ENCODE measurements around the gene PTAFR.
"Not testable (repeated sequence)": the region's sequence is repeated elsewhere in the genome, so short reads cannot be mapped to it uniquely, and the experiment has no call there.

PTAFR gene

DNA sequence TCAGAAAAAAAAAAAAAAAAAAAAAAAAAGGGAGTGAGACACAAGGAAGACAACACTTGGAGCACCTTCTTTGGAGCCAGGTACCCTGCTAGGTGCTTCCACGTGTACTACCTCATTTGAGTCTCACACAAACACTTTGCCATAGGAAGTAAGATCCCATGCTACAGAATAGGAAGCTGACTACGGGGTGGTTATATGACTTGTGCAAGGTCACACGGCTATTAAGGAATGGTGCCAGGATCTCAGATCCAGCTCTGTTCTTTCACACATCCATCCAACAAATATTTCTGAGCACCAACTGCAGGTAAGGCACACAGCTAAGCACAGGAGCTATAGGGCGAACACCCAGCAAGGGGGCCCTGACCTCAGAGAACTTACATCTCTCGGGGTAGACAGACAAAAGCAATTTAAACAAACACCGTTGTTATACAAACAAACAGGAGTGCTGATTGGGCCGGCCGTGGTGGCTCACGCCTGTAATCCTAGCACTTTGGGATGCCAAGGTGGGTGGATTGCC lies 22.4 kb downstream of the PTAFR start:
- H3K36me3 ChIP-seq (ENCODE audit: control insufficient read depth, low read depth, low read length): no peaks in the 10 kb centered on the region
- no peak overlapping the region for H3K4me3 ChIP-seq (ENCODE audit: low read length)
- H3K27me3 ChIP-seq (ENCODE audit: control insufficient read depth, insufficient read depth, low read length): no peaks in the 10 kb centered on the region
- no peaks in the 10 kb centered on the region for H3K9me3 ChIP-seq (ENCODE audit: control insufficient read depth, low read depth, low read length)
- no peak overlapping the region for H3K27ac ChIP-seq (ENCODE audit: low read length)
- no peaks in the 10 kb centered on the region for H3K4me1 ChIP-seq (ENCODE audit: control insufficient read depth, low read depth, low read length)
- H3K9ac ChIP-seq (ENCODE audit: low read length): no peak overlapping the region

DNA sequence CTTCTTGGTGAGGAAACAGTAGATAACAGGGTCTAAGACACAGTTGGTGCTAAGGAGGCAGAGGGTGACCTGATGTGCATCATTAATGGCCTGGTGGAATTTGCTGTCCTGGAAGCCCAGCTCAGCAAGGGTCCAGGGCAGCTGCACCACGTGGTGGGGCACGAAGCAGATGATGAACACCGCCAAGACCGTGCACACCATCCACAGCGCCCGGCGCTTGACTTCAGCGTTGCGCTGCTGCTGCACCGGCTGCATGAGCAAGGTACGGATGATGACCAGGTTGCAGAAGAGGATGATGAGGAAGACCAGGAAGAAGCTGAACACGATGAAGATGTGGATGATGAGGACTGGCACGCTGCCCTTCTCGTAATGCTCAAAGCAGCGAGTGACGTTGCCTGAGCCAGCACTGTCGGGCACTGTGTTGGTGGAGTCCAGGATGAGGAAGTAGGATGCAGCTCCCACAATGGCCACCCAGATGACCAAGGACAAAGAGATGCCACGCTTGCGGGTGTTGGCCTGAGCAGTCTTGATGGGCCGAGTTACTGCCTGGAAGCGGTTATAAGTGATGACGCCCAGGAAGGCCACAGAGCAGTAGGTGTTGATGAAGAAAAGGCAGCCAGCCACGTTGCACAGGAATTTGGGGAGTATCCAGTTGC lies 26.2 kb downstream of the PTAFR start:
- H3K9ac ChIP-seq (ENCODE audit: low read length): no peak overlapping the region
- H3K4me3 ChIP-seq (ENCODE audit: low read length): no peak overlapping the region
- no peaks in the 10 kb centered on the region for H3K9me3 ChIP-seq (ENCODE audit: control insufficient read depth, low read depth, low read length)
- peaks cover 8% of the 10 kb centered on the region for H3K4me1 ChIP-seq (ENCODE audit: control insufficient read depth, low read depth, low read length)
- no peaks in the 10 kb centered on the region for H3K36me3 ChIP-seq (ENCODE audit: control insufficient read depth, low read depth, low read length)
- no peaks in the 10 kb centered on the region for H3K27me3 ChIP-seq (ENCODE audit: control insufficient read depth, insufficient read depth, low read length)
- no peak overlapping the region for H3K27ac ChIP-seq (ENCODE audit: low read length)

DNA sequence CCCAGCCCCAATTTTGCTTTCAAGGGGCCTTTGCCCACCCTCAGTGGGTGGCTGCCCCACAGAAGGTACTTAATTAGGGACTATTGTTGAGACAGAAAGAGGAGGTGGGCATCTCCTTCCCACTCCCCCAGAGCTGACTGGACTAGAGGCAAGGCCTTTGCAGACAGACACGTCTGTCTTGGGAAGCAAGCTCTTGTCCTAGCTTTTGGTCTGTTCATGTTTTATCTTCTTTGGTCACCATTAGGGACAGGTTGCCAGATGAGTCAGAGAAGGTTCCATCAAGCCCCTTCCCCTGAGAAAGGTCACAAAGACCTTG lies 27.7 kb downstream of the PTAFR start:
- H3K4me1 ChIP-seq (ENCODE audit: control insufficient read depth, low read depth, low read length): peaks cover 8% of the 10 kb centered on the region

GRCh38 chr1:28147264-28148094 lies 29.0 kb downstream of the PTAFR start:
- Histone ChIP-seq H3K4me1 (ENCODE audit: control insufficient read depth, low read depth, low read length) (peaks cover 8% of the 10 kb centered on the region), H3K9me3 (ENCODE audit: control insufficient read depth, low read depth, low read length) (no peaks in the 10 kb centered on the region), H3K27me3 (ENCODE audit: control insufficient read depth, insufficient read depth, low read length) (no peaks in the 10 kb centered on the region), H3K4me3 (ENCODE audit: low read length) (no peak overlapping the region), H3K36me3 (ENCODE audit: control insufficient read depth, low read depth, low read length) (no peaks in the 10 kb centered on the region), H3K27ac (ENCODE audit: low read length) (no peak overlapping the region), H3K9ac (ENCODE audit: low read length) (no peak overlapping the region)

More for the DNA sequence above, 27.7 kb downstream of the PTAFR start:
- no peak overlapping the region for H3K27ac ChIP-seq (ENCODE audit: low read length)
- no peak overlapping the region for H3K4me3 ChIP-seq (ENCODE audit: low read length)
- no peaks in the 10 kb centered on the region for H3K36me3 ChIP-seq (ENCODE audit: control insufficient read depth, low read depth, low read length)
- no peaks in the 10 kb centered on the region for H3K9me3 ChIP-seq (ENCODE audit: control insufficient read depth, low read depth, low read length)
- H3K27me3 ChIP-seq (ENCODE audit: control insufficient read depth, insufficient read depth, low read length): no peaks in the 10 kb centered on the region
- no peak overlapping the region for H3K9ac ChIP-seq (ENCODE audit: low read length)

GRCh38 chr1:28145728-28146127 lies 30.8 kb downstream of the PTAFR start:
- no peaks in the 10 kb centered on the region for H3K36me3 ChIP-seq (ENCODE audit: control insufficient read depth, low read depth, low read length)
- H3K4me3 ChIP-seq (ENCODE audit: low read length): no peak overlapping the region
- H3K9ac ChIP-seq (ENCODE audit: low read length): no peak overlapping the region
- peaks cover 8% of the 10 kb centered on the region for H3K4me1 ChIP-seq (ENCODE audit: control insufficient read depth, low read depth, low read length)
- H3K27me3 ChIP-seq (ENCODE audit: control insufficient read depth, insufficient read depth, low read length): no peaks in the 10 kb centered on the region
- no peaks in the 10 kb centered on the region for H3K9me3 ChIP-seq (ENCODE audit: control insufficient read depth, low read depth, low read length)
- H3K27ac ChIP-seq (ENCODE audit: low read length): no peak overlapping the region

DNA sequence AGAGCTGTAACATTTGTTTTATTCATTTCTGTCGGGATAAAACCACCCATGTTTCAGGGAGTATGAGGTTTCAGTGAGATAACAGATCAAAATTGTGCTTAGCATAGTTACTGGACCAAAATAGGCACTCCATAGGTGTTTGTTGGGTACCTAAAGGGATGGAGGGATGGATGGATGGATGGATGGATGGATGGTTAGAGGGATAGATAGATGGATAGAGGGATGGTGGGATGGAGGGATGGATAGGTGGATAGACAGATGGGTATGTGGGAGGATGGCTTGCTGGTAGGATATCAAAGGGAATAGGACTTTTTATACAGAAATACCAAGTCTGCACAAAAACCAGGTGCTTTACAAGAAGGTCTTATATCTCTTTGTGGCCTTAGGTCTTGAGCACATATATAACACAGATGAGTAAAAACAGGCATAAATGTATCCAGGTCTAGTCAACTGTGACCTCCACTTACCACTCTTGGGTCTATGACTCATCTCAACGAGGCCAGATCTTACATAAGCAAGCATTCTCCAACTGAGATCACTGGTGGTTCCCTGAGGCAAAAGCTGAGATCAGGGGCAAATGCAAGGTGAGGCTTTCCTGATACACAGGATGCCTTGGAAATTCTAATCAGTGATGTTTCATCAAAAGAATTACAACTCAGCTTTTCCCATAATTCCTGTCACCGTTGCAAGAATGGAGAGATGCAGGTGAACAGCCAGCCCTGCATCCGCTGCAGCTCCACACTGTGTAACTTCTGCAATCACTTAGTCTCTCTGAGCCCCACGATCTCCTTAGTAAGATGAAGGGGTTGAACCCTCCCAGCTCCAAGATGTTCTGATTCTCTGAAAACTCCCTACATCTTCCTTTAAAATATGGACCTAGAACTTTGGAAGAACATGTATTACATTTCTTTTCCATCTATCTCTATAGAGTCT lies 32.0 kb downstream of the PTAFR start:
- no peak overlapping the region for H3K27ac ChIP-seq (ENCODE audit: low read length)
- H3K4me3 ChIP-seq (ENCODE audit: low read length): no peak overlapping the region
- H3K4me1 ChIP-seq (ENCODE audit: control insufficient read depth, low read depth, low read length): peaks cover 8% of the 10 kb centered on the region
- no peak overlapping the region for H3K9ac ChIP-seq (ENCODE audit: low read length)
- H3K9me3 ChIP-seq (ENCODE audit: control insufficient read depth, low read depth, low read length): no peaks in the 10 kb centered on the region
- no peaks in the 10 kb centered on the region for H3K36me3 ChIP-seq (ENCODE audit: control insufficient read depth, low read depth, low read length)
- no peaks in the 10 kb centered on the region for H3K27me3 ChIP-seq (ENCODE audit: control insufficient read depth, insufficient read depth, low read length)

- no peak overlapping the region for H3K9ac ChIP-seq (ENCODE audit: low read length)
- H3K27ac ChIP-seq (ENCODE audit: low read length): no peak overlapping the region
- H3K4me1 ChIP-seq (ENCODE audit: control insufficient read depth, low read depth, low read length): peaks cover 8% of the 10 kb centered on the region
Observed at GRCh38 chr1:28143496-28144202, 32.8 kb downstream of the PTAFR start.

DNA sequence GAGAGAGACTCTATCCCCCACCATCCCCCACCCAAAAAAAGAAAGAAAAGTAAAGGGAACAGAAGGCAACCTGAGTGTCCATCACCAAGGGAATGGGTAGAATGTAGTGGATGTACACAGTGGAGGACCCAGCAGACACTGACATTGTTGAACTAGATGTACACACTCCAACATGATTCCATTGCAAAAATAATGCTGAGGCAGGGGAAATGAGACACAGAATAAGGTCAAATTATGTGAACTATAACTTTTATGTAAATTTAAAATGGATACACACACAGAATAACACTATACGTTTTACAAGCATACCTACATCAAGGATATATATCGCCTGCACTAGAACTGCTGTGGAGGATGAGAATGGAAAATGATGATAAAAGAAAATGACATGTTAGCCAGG lies 34.8 kb downstream of the PTAFR start:
- Histone ChIP-seq H3K36me3 (ENCODE audit: control insufficient read depth, low read depth, low read length) (no peaks in the 10 kb centered on the region), H3K4me1 (ENCODE audit: control insufficient read depth, low read depth, low read length) (no peaks in the 10 kb centered on the region), H3K27ac (ENCODE audit: low read length) (no peak overlapping the region), H3K9me3 (ENCODE audit: control insufficient read depth, low read depth, low read length) (no peaks in the 10 kb centered on the region), H3K4me3 (ENCODE audit: low read length) (no peak overlapping the region), H3K27me3 (ENCODE audit: control insufficient read depth, insufficient read depth, low read length) (no peaks in the 10 kb centered on the region), H3K9ac (ENCODE audit: low read length) (no peak overlapping the region)

More at GRCh38 chr1:28143496-28144202, 32.8 kb downstream of the PTAFR start:
- Histone ChIP-seq H3K9me3 (ENCODE audit: control insufficient read depth, low read depth, low read length) (no peaks in the 10 kb centered on the region), H3K36me3 (ENCODE audit: control insufficient read depth, low read depth, low read length) (no peaks in the 10 kb centered on the region), H3K27me3 (ENCODE audit: control insufficient read depth, insufficient read depth, low read length) (no peaks in the 10 kb centered on the region), H3K4me3 (ENCODE audit: low read length) (no peak overlapping the region)

DNA sequence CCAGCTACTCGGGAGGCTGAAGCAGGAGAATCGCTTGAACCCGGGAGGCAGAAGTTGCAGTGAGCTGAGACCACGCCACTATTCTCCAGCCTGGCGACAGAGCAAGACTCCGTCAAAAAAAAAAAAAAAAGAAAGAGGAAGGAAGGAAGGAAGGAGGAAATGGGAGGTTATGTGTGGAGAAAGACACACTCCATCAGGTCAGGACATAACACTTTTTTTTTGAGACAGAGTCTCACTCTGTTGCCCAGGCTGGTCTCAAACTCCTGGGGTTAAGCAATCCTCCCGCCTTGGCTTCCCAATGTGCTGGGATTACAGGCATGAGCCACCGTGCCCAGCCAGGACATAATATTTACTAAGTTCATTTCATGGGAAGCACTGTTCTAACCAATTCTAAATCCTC lies 36.6 kb downstream of the PTAFR start:
- not testable (repeated sequence) for H3K9ac ChIP-seq (ENCODE audit: low read length); H3K9me3 ChIP-seq (ENCODE audit: control insufficient read depth, low read depth, low read length)

DNA sequence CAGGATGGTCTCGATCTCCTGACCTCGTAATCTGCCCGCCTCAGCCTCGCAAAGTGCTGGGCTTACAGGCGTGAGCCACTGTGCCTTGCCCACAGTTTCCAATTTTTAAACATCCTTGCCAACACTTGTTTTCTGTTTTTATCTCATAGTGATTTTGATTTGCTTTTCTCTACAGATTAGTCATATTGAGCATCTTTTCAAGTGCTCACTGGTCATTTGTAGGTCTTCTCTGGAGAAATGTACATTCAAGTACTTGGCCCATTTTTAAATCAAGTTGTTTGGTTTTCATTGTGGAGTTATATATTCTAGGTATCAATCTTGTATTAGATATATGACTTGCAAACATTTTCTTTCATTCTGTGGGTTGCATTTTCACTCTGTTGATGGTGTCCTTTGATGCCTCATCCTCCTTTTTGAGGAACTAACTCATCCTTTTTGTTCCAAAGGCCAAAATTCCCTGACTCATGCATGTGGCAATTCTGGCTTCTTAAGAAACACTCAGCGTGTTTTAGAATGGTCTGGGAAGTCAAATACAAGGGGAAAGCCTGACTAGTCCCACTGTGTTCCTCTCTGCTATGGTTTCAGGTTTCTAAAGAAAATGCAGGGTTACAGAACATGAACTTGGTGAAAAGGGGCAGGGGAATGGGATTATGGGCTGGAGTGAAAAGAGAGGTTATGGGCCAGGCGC lies 37.3 kb downstream of the PTAFR start:
- Histone ChIP-seq H3K4me1 (ENCODE audit: control insufficient read depth, low read depth, low read length) (no peaks in the 10 kb centered on the region), H3K9ac (ENCODE audit: low read length) (no peak overlapping the region), H3K36me3 (ENCODE audit: control insufficient read depth, low read depth, low read length) (no peaks in the 10 kb centered on the region), H3K27ac (ENCODE audit: low read length) (no peak overlapping the region), H3K27me3 (ENCODE audit: control insufficient read depth, insufficient read depth, low read length) (no peaks in the 10 kb centered on the region), H3K9me3 (ENCODE audit: control insufficient read depth, low read depth, low read length) (no peaks in the 10 kb centered on the region), H3K4me3 (ENCODE audit: low read length) (no peak overlapping the region)

More for the DNA sequence above, 36.6 kb downstream of the PTAFR start:
- H3K4me3 ChIP-seq (ENCODE audit: low read length); H3K27me3 ChIP-seq (ENCODE audit: control insufficient read depth, insufficient read depth, low read length); H3K36me3 ChIP-seq (ENCODE audit: control insufficient read depth, low read depth, low read length); H3K27ac ChIP-seq (ENCODE audit: low read length); H3K4me1 ChIP-seq (ENCODE audit: control insufficient read depth, low read depth, low read length): not testable (repeated sequence)
